Measurements from ENCODE around the gene SLK. TPM values are rescaled to one million over a fixed set of nuclear protein-coding genes. Genes with fewer than 3 reads are reported as not detected.

The SLK gene
- total and polyA plus RNA-seq, 2 of the 13 experiments (the other 11 are each of a cell fraction or from before 2014, with no cell fraction given), result 3.4 to 22.8 TPM

DNA sequence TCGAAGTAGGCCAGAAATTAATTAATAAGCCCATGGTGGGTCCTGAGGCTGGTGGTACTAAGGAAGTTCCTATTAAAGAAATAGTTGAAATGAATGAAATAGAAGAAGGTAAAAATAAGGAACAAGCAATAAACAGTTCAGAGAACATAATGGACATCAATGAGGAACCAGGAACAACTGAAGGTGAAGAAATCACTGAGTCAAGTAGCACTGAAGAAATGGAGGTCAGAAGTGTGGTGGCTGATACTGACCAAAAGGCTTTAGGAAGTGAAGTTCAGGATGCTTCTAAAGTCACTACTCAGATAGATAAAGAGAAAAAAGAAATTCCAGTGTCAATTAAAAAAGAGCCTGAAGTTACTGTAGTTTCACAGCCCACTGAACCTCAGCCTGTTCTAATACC, 36.0 kb downstream of the SLK start (continued):
- no peak for TF ChIP-seq EP300 (IDR thresholded peaks at IDR 0.05; ENCODE audit: low read depth in 2 of 2, low read length in 2 of 2)
- no peak for TF ChIP-seq EP300 (CRISPR knock-in tag; IDR thresholded peaks at IDR 0.05; ENCODE audit: borderline replicate concordance)
- TF ChIP-seq, protein P1, sequence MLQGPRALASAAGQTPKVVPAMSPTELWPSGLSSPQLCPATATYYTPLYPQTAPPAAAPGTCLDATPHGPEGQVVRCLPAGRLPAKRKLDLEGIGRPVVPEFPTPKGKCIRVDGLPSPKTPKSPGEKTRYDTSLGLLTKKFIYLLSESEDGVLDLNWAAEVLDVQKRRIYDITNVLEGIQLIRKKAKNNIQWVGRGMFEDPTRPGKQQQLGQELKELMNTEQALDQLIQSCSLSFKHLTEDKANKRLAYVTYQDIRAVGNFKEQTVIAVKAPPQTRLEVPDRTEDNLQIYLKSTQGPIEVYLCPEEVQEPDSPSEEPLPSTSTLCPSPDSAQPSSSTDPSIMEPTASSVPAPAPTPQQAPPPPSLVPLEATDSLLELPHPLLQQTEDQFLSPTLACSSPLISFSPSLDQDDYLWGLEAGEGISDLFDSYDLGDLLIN (CRISPR knock-in tag; IDR thresholded peaks at IDR 0.05; ENCODE audit: borderline replicate concordance), result no peak
- no peak for TF ChIP-seq ZNF703 (CRISPR knock-in tag; IDR thresholded peaks at IDR 0.05; ENCODE audit: borderline replicate concordance)

DNA sequence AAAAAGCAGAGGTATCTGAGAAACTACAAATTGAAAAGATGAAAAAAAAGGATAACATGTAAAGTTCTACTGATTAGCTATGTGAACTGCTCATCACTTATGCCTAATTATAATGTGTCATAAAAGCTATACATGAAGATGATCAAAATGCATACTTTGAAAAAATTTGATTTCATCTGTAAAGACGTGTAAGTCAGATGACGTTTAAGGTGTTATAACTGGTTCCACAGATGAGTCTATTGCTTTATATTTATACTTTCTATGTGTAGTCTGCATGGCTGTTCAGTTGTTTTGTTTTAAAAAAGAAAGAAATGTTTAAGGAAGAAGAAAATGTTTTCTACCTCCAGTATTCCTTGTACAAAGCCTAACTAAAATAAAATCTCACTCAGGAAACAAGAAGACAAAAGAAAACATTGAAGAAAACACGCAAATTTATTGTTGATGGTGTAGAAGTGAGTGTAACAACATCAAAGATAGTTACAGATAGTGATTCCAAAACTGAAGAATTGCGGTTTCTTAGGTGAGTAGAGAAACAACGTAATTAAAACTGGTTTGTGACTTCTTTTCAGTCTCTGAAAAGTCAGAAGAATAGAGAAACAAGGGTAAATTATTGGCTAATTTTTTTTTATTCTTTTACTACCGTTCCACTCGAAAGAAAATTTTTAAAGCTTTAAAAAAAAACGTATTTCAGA, 38.4 kb downstream of the SLK start:
- no peak overlapping the region for H3K9ac ChIP-seq (ENCODE audit: insufficient read depth, low read depth, low read length)
- H3K27ac ChIP-seq (ENCODE audit: extremely low read length, insufficient read depth, low read length), result no peak overlapping the region
- BruUV-seq (replicated peaks), result no TSS peak
- peaks cover 3 to 45% of the 10 kb centered on the region in 2 experiments for H3K36me3 ChIP-seq (replicated peaks in 1 of 2; ENCODE audit: control insufficient read depth in 1 of 2, insufficient read depth in 2 of 2, low read length in 2 of 2)
- in situ Hi-C loops (cut with HindIII; ENCODE audit: extremely low pct_ligation_motif_present, low pct_unique_long_range_greater_than_20kb), result no loop called here
- no peaks in the 10 kb centered on the region for H3K4me1 ChIP-seq (ENCODE audit: insufficient read depth, low read length)
- H3K27me3 ChIP-seq (ENCODE audit: control insufficient read depth in 1 of 2, insufficient read depth in 2 of 2, low read length in 2 of 2), result no peaks in the 10 kb centered on the region
- intact Hi-C loops (cut with micrococcal nuclease; ENCODE audit: unreplicated experiment), result no loop called here
- H2AFZ ChIP-seq (ENCODE audit: low read length), result no peak overlapping the region
- no peak overlapping the region for H3K4me2 ChIP-seq (ENCODE audit: low read depth, low read length)
- FAIRE-seq (no peak), DNase-seq (ENCODE audit: low spot score) (no peak), ATAC-seq (no peak)
- H3K4me3 ChIP-seq (replicated peaks in 1 of 3; ENCODE audit: insufficient read depth in 1 of 3, low read depth in 2 of 3, low read length in 3 of 3), result no peak overlapping the region
- 93% methylated on average over 8 of the region's 8 CpGs for WGBS (ENCODE audit: low lambda C conversion rate)
- no peaks in the 10 kb centered on the region for H3K9me3 ChIP-seq (ENCODE audit: low read length)
- H3K79me2 ChIP-seq (ENCODE audit: insufficient read depth, low read length), result no peaks in the 10 kb centered on the region
- ChIA-PET POLR2A (no interaction called here), CTCF (ENCODE audit: low intra/inter-chr PET ratio, low total read pairs) (no interaction called here)
- no peaks in the 10 kb centered on the region for H4K20me1 ChIP-seq (ENCODE audit: insufficient read depth, low read length)
- TF ChIP-seq, protein P2, sequence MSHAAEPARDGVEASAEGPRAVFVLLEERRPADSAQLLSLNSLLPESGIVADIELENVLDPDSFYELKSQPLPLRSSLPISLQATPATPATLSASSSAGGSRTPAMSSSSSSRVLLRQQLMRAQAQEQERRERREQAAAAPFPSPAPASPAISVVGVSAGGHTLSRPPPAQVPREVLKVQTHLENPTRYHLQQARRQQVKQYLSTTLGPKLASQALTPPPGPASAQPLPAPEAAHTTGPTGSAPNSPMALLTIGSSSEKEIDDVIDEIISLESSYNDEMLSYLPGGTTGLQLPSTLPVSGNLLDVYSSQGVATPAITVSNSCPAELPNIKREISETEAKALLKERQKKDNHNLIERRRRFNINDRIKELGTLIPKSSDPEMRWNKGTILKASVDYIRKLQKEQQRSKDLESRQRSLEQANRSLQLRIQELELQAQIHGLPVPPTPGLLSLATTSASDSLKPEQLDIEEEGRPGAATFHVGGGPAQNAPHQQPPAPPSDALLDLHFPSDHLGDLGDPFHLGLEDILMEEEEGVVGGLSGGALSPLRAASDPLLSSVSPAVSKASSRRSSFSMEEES (CRISPR knock-in tag; IDR thresholded peaks at IDR 0.05), result no peak
- TF ChIP-seq, protein P3, sequence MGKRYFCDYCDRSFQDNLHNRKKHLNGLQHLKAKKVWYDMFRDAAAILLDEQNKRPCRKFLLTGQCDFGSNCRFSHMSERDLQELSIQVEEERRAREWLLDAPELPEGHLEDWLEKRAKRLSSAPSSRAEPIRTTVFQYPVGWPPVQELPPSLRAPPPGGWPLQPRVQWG (CRISPR knock-in tag; IDR thresholded peaks at IDR 0.05; ENCODE audit: borderline replicate concordance, low read depth), result no peak
- TF ChIP-seq ZNF589 (CRISPR knock-in tag; conservative IDR thresholded peaks at IDR 0.05) (no peak), PCBP1 (IDR thresholded peaks at IDR 0.05; ENCODE audit: borderline replicate concordance, low read depth, low read length) (no peak), ZFAT (CRISPR knock-in tag; conservative IDR thresholded peaks at IDR 0.05) (no peak), GFI1 (CRISPR knock-in tag; IDR thresholded peaks at IDR 0.05; ENCODE audit: borderline replicate concordance) (no peak), DPF2 (CRISPR knock-in tag; IDR thresholded peaks at IDR 0.05; ENCODE audit: borderline replicate concordance, low read depth) (no peak), TEAD2 (CRISPR knock-in tag; IDR thresholded peaks at IDR 0.05) (no peak), SRSF1 (optimal IDR thresholded peaks at IDR 0.05; ENCODE audit: low read depth, low read length) (no peak), GATAD2A (CRISPR knock-in tag; IDR thresholded peaks at IDR 0.05) (no peak), ZNF431 (CRISPR knock-in tag; IDR thresholded peaks at IDR 0.05; ENCODE audit: borderline replicate concordance, low read depth) (no peak), ZNF816 (CRISPR knock-in tag; IDR thresholded peaks at IDR 0.05; ENCODE audit: borderline replicate concordance) (no peak), ZNF772 (CRISPR knock-in tag; IDR thresholded peaks at IDR 0.05) (no peak), CBX5 (CRISPR knock-in tag; IDR thresholded peaks at IDR 0.05; ENCODE audit: borderline replicate concordance) (no peak)
- TF ChIP-seq, protein P4, sequence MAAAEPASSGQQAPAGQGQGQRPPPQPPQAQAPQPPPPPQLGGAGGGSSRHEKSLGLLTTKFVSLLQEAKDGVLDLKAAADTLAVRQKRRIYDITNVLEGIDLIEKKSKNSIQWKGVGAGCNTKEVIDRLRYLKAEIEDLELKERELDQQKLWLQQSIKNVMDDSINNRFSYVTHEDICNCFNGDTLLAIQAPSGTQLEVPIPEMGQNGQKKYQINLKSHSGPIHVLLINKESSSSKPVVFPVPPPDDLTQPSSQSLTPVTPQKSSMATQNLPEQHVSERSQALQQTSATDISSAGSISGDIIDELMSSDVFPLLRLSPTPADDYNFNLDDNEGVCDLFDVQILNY (CRISPR knock-in tag; conservative IDR thresholded peaks at IDR 0.05), result no peak

All from HepG2 (cell line).